WI38 (cell line): ENCODE measurements around the gene MID1.

Experiments
- H3K4me3 ChIP-seq: 2 replicates; pipeline ENCODE4 v1.5.1; 2011; ENCODE audit warnings: low read depth, mild to moderate bottlenecking, control low read depth, low read length
- TF ChIP-seq, protein P1 (sequence below): IDR thresholded peaks from 2 replicates; pipeline ENCODE4 v1.5.1; 2012; ENCODE audit warnings: low read depth, mild to moderate bottlenecking, control low read depth, low read length

MID1 gene

DNA sequence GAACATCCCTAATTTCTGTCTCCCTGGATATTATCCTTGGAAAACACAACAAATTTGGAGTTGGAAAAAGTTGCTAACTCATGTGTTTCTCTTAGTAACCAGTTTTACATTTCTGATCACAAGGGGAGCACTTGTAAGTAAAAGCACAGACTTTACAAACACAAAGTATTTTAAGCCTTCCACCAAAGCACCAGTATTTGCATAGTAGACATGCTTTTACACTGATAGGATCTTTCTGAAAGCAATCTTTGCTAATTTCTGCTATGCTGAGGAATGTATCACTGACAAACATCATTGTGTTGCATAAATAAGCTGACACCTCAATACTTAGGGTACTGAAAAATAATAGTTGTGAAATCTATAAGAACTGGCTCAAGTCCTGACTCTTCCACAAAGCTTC lies 100.6 kb downstream of the MID1 start:
- TF ChIP-seq, protein P1, sequence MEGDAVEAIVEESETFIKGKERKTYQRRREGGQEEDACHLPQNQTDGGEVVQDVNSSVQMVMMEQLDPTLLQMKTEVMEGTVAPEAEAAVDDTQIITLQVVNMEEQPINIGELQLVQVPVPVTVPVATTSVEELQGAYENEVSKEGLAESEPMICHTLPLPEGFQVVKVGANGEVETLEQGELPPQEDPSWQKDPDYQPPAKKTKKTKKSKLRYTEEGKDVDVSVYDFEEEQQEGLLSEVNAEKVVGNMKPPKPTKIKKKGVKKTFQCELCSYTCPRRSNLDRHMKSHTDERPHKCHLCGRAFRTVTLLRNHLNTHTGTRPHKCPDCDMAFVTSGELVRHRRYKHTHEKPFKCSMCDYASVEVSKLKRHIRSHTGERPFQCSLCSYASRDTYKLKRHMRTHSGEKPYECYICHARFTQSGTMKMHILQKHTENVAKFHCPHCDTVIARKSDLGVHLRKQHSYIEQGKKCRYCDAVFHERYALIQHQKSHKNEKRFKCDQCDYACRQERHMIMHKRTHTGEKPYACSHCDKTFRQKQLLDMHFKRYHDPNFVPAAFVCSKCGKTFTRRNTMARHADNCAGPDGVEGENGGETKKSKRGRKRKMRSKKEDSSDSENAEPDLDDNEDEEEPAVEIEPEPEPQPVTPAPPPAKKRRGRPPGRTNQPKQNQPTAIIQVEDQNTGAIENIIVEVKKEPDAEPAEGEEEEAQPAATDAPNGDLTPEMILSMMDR, result no peak

DNA sequence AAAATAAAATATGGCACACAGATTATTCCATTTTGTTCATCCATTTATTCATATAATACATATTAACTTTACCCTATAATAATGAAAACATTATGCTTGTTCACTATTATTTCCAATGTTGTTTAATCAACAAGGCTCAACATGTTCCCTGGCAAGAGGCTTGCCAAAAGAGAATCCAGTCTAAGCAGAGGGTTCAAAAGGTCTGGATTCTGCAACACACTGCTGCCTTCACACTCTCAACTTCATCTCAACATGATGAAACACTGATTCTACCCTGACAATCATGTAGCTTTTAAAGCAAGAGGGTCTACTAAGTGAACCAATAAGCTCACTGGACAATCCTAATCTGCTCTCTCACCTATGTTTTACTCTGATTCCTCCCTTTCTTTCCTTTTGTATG lies 101.1 kb downstream of the MID1 start:
- H3K4me3 ChIP-seq, result no peak overlapping the region
- TF ChIP-seq, protein P1, result no peak

More for the DNA sequence above, 100.6 kb downstream of the MID1 start:
- no peak overlapping the region for H3K4me3 ChIP-seq

DNA sequence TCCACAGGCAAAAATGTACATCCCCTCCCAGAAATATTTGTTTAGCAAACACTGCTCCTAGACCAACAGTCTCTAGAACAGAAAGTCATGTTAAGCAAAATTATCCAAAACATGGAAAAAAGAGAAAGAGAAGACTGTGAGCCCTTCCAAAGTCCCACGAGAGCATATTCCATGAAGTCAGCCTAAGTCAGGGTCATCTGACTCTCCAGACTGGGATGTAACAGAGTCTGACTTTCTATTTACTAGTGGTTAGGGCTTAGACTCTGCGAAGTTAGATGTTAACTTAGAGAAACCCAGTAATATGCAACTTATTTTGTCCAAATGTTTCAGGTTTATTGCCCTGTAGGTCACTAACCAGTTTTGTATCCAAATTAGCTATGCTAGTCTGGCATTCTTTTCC lies 102.3 kb downstream of the MID1 start:
- no peak overlapping the region for H3K4me3 ChIP-seq
- TF ChIP-seq, protein P1, result no peak

DNA sequence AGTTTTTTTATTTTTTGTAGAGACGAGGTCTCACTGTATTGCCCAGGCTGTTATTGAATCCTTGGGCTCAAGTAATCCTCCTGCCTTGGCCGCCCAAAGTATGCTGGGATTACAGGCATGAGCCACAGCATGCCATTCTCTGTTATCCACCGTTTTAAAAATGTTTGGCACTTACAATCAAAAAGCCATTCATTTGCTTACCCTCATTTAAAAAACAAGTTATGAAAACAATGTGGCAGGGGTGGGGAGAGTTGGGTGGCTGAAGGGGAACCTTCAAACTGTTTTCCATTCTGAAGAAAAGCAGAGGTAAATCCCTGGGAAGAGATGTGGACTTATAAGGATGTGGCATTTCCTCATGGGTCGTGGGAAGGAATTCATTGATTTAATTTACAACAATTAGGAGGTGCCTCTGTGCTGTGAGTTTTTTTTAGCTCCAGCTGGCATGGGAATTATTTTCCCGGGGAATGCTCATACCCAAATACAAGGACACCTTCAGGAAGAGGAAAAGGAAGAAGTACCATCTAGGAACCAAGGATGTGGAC lies 103.5 kb downstream of the MID1 start:
- TF ChIP-seq, protein P1, result no peak
- H3K4me3 ChIP-seq, result no peak overlapping the region

DNA sequence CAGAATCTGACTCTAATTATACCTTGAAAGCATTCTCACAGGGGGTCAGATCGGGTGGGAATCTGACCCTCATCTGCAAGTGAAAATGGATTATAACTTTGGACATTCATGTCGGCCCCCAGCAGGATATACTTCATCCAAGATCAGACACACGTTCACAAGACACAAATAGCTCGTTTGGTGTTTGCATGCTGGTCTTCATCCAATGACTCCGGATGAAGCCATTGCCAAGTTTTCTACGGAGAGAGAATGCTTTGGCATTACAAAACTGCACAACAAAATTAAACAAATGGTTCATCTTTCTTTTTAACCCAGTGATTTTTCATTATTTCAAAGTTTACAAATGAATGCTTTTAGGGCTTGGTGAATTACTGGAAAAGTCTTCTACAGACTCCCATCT lies 105.5 kb downstream of the MID1 start:
- TF ChIP-seq, protein P1, result no peak
- H3K4me3 ChIP-seq, result no peak overlapping the region

DNA sequence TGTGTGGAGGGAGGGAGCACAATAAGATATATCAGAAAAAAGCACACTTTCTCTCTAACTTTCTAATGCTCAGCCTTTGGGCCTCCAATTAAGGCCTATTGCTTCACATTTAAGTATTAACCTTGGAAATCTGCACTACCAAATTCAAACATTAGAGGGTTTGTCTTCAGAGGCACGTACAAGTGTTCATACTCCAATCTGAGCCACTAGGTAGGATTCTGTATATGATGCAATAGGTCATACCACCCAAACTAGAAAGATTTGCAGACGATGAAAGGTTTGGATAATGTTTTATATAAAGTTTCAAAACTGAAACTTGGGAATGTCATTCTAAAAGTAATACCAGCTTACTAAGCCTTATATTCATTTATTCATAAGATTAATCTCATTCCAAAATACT lies 106.4 kb downstream of the MID1 start:
- TF ChIP-seq, protein P1, result no peak
- H3K4me3 ChIP-seq, result no peak overlapping the region

DNA sequence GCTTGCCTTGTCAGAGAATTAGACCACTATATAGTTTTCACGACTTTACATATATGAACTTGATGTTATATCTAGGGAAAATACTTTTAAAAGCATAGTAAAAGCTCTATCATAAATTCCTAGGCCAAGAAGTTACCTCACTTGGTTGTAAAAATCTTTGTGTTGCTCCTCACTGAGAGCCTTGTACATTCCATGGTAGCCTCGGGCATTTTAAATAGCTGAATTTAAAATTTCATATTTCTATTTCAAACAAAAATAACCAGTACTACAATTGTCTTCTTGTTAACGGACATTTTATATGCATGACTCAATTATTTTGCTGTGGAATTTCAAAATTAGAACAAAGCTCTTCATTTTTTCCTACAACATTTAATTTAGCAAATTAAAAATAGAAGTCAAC lies 107.6 kb downstream of the MID1 start:
- TF ChIP-seq, protein P1, result no peak
- no peak overlapping the region for H3K4me3 ChIP-seq
